ENCODE results near the gene FHOD3.

The FHOD3 gene

GRCh38 chr18:36296650-36297416 lies 680 bp upstream of the FHOD3 start:
- DNase-seq: no peak

- no peak for DNase-seq
Measured at GRCh38 chr18:36298126-36298741, 721 bp downstream of the FHOD3 start.

GRCh38 chr18:36299015-36299414 lies 1.5 kb downstream of the FHOD3 start:
- DNase-seq: no peak

- DNase-seq: no peak
Measured at GRCh38 chr18:36300211-36300610, 2.7 kb downstream of the FHOD3 start.

GRCh38 chr18:36301884-36302283 lies 4.4 kb downstream of the FHOD3 start:
- DNase-seq: no peak

GRCh38 chr18:36302676-36303075 lies 5.2 kb downstream of the FHOD3 start:
- no peak for DNase-seq

GRCh38 chr18:36303211-36303844 lies 5.8 kb downstream of the FHOD3 start:
- no peak for DNase-seq

GRCh38 chr18:36304723-36305122 lies 7.2 kb downstream of the FHOD3 start:
- DNase-seq: no peak

GRCh38 chr18:36305375-36305774 lies 7.9 kb downstream of the FHOD3 start:
- DNase-seq: no peak

GRCh38 chr18:36307513-36307912 lies 10.0 kb downstream of the FHOD3 start:
- no peak for DNase-seq

- no peak for DNase-seq
Measured at GRCh38 chr18:36308711-36309435, 11.4 kb downstream of the FHOD3 start.

- no peak for DNase-seq
Measured at GRCh38 chr18:36309436-36310391, 12.2 kb downstream of the FHOD3 start.

GRCh38 chr18:36311026-36311570 lies 13.6 kb downstream of the FHOD3 start:
- no peak for DNase-seq

GRCh38 chr18:36312806-36313395 lies 15.4 kb downstream of the FHOD3 start:
- no peak for DNase-seq

- no peak for DNase-seq
Measured at GRCh38 chr18:36314098-36314497, 16.6 kb downstream of the FHOD3 start.

- DNase-seq: no peak
Measured at GRCh38 chr18:36314754-36315153, 17.2 kb downstream of the FHOD3 start.

- DNase-seq: no peak
Measured at GRCh38 chr18:36315736-36316135, 18.2 kb downstream of the FHOD3 start.

- DNase-seq: no peak
Measured at GRCh38 chr18:36316246-36316645, 18.7 kb downstream of the FHOD3 start.

- DNase-seq: no peak
Measured at GRCh38 chr18:36321658-36322407, 24.3 kb downstream of the FHOD3 start.

GRCh38 chr18:36322408-36322728 lies 24.9 kb downstream of the FHOD3 start:
- no peak for DNase-seq

- no peak for DNase-seq
Measured at GRCh38 chr18:36322734-36323133, 25.2 kb downstream of the FHOD3 start.
